GM11168 (cell line): ENCODE data around the gene SEMA4C.
"Not testable (repeated sequence)": the region's sequence is repeated elsewhere in the genome, so short reads cannot be mapped to it uniquely, and the experiment has no call there.

Experiments used
- in situ Hi-C: fragments of 300-500 bp; cut with MboI; formaldehyde crosslinking; loops from one replicate; pipeline ENCODE4 v1.12.0; 2022; ENCODE audit warnings: low sequenced_read_pairs; ENCODE audit not compliant: unreplicated experiment

The SEMA4C gene

DNA sequence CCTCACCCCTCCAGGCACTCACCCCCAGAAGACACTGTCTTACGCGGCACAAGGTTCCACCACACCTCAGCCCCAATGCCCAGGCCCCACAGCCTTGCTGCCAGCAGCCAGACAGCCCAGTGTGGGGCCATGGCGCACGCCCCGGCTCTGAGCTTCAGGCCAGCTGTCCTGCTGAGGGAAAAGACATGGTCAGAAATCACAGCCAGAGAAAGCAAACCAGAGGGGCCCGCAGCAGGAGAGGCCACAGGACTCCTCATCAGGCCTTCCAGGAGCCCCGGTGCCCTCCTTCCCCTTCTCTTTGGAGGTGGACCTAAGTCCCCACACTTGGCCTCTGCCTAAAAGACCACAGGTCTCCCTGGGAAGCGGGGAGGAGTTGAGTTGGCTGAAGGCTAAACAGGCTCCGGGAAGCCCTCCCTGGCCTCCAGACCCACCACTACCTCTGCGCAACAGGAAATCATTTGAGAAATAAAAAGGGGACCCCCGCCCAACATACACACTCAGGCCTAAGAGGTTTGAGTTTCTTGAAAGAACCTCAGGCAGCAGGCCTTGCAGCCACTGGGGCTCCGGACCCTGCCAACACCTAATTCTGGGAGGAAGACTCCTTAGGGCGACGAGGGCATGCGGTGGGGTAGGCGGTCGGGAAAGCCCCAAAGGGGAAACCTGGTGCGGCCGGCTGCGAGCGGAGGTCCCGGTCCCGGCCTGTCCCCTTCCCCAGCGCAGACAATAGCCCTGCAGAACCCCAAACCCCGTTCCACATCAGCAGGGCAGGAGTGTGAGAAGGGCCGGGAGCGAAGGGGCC, 1.9 kb downstream of the SEMA4C start:
- in situ Hi-C loops = no loop called here

- in situ Hi-C loops = no loop called here
Observed at GRCh38 chr2:96866986-96867755, 2.7 kb downstream of the SEMA4C start.

DNA sequence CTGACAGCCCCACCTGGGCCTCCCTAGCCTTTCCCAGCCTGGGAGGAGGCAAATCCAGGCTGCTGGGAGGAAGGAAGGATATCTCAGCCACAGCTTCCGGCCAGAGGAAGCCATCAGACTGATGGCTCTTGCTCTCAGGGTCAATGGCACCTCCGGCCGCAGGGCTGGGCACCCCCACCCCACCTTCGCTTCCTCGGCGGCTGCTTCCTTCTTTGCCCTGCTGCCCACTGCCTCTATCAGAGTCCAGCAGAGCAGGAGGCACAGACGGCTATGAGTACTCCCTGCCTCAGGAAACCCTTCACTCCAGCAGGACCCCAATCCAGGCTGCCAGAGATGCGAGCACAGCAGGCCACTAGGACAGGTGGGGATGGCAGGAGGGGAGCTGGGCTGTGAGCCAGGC, 3.3 kb downstream of the SEMA4C start:
- in situ Hi-C loops = no loop called here

- in situ Hi-C loops = no loop called here
Observed at GRCh38 chr2:96866149-96866548, 3.7 kb downstream of the SEMA4C start.

DNA sequence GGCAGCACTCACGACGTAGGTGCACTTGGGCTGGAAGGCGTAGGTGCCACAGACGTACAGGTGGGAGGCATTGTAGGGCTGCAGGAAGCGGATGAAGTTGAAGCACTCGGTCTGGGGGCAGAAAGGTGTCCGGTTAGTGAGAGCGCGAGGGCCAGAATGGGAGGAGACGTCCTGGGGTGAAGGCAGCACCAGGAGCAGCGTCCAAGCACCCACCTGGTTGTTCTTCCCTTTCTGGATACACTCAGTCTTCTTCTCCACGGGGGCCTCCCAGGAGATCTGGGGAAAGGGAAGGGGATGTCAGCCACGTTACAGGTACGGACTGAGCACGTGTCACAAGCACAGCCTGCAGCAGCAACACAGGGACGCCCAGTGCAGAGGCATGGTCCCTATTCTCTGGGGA, 4.2 kb downstream of the SEMA4C start:
- in situ Hi-C loops = no loop called here

- in situ Hi-C loops = no loop called here
Observed at GRCh38 chr2:96864343-96865091, 5.4 kb downstream of the SEMA4C start.

- in situ Hi-C loops = no loop called here
Observed at GRCh38 chr2:96863575-96864342, 6.1 kb downstream of the SEMA4C start.

DNA sequence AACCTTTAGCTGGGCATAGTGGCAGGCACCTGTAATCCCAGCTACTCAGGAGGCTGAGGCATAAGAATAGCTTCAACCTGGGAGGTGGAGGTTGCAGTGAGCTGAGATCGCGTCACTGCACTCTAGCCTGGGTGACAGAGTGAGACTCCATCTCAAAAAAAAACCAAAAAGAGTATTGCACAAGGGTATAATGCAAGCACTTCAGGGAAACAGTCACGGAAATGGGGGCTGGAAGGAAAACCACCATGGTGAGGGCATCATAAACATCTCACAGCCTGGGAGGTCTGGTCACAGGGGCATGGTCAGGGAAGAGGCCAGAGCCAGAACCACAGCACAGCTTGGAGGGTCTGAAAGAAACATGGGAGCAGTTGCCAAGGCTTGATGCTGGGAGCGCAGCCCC, 6.8 kb downstream of the SEMA4C start:
- in situ Hi-C loops = not testable (repeated sequence)

DNA sequence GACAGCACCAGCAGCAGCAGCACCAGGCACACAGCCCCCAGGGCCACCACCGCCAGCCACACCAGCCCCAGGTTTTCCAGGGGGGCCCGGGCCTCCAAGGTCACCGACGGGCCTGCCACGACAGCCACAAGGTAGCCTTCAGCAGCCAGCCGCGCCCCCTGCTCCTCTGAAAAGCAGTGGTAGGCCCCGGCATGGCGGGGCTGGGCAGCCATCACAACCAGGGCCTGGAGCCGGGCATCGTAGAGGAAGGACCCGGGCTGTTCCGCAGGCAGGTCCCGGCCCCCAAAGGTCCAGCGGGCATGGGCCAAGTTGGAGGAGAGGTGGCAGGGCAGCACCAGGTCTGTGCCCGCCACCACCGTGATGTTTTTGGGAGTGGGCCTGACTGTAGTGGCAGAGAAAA, 8.8 kb downstream of the SEMA4C start:
- in situ Hi-C loops = no loop called here

DNA sequence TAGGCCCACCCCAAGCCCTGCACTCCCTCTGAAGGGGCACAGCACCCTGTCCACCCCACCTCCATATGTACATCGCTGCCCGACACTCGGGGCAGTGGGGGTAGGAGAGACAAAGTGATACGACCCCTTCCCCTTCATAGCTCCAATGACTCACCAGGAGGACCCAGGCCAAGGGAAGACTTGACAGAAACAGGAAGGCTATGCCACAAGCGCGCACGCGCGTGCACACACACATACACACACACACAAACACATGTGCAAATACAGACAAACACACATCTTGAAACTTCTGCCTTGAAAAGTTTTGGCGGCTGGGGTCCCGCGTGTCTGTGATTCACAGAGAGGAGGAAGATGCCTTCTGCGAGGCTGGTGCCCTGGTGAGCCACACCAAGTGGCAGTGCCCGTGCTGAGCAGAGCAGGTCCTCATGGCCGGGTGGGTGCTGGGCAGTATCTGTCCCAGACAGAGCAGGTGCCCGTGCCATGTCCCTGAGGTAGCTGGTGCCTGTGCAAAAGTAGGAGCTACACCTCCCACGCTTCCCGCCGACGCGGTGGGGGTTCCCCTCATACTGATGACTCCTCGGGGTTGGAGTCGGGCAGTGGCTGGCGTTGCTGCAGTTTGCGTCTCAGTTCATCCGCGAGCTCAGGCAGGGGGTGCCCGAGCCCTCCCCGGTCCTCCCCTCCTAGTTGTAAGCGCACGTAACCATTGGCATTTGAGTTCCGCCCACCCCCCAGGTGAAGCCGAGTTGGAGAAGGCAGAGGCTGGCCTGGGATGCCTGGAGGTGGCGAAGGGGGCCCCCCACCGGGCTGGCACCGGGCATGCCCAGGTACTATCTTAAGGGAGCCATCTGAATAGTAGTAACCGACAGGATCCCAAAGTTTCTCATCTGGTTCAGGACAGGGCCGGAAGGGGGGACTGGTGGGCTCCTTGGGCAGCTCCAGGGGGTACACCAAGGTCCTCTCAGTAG, 9.5 kb downstream of the SEMA4C start:
- in situ Hi-C loops = no loop called here

DNA sequence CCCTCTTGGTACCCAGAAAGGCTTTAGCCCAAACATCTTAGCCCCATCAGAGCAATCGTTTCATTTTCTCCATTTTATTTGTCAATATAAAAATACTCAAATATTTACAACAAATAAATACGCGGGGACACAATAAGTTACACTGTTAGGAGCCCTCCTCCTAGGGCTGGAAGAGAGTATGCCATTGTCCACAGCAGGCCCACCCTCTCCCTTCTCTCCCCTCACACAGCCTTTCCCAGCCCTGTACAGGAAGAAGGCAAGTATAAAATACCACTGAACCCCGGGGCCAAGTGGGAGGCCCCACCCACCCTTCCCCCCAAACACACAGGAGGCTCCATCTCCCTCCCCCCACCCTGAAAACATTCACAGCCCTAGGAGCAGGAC, 10.2 kb downstream of the SEMA4C start:
- in situ Hi-C loops = loop anchor here (5.0 kb wide), 1 partner anchor 88 kb away; no protein-coding TSS in a partner anchor

DNA sequence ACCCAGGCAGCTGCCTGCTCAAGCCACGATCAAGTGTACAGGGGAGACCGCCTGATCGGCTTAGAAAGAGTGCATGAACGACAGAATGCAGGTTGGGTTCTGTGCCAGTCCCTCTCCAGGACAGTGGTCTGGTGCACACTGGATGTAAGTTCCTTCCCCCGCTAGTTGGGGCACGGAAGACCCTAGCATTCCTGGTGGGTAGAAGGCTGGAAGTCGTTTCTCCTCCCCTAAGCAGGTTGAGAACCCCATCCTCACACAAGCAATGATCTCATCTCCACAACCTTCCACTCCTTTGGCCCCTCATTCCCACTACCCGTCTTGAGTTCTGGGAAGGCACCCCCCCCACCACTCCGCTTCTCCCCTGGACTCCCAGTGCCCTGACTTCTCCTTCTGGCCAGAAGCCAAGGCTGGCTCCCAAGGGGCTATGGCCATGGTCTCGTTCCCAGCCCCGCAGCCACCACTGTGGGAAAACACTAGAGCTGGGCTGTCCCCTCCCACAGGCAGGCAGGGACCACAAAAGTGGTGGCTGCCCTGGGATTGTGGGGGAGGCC, 10.7 kb downstream of the SEMA4C start:
- in situ Hi-C loops = loop anchor here (5.0 kb wide), 1 partner anchor 88 kb away; no protein-coding TSS in a partner anchor

GRCh38 chr2:96857667-96858372, 12.1 kb downstream of the SEMA4C start, which contains the start of gene ANKRD39:
ANKRD39 (minus strand) TSS chr2:96858016; CDS start chr2:96857987, 29 bp downstream.
- in situ Hi-C loops = loop anchor here (5.0 kb wide), 1 partner anchor 89 kb away; no protein-coding TSS in a partner anchor

DNA sequence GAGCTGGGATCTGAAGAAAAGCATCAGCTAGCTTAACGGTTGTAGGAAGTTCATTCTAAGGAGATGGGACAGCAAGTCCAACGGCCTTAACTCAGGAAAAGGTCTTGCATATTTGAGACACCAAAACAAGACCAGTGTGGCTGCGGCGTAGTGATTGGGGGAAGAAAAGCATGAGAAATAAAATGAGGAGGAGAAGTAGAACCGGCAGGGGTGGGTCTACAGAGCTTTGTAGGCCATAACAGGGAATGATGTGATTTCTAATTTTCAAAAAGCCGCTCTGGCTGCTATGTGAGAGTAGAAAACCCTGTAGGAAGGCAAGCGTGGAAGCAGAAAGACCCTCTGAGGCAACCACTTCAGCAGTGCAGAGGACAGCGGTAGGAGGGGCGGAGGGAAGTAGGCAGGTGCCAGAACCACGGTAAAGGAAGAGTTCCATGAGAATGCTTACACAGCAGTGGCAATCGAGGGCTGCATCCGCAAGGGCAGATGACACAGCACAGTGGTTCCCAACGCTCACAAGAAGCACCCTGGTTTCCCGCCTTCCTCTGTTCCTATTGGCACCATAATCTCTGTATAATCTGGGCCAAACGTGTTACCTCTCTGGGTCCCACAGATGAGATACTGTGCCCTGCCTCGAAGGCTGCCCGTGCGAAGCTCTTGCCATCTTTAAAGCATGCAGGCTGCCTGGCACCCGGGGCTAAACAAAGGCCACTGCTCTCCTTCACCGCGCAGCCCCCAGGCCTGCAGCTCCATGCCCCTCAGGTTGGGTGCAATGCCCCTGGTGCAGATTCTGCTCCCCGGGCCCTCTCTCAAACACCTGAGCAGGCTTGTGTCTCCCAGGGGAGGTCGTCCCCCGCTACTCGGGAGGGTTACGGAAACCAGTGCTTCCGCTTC, 12.9 kb downstream of the SEMA4C start:
- in situ Hi-C loops = loop anchor here (5.0 kb wide), 1 partner anchor 90 kb away; no protein-coding TSS in a partner anchor

GRCh38 chr2:96853321-96853720, 16.6 kb downstream of the SEMA4C start:
- in situ Hi-C loops = no loop called here

GRCh38 chr2:96852667-96853066, 17.2 kb downstream of the SEMA4C start:
- in situ Hi-C loops = no loop called here

GRCh38 chr2:96848264-96848663, 21.6 kb downstream of the SEMA4C start:
- in situ Hi-C loops = no loop called here
